Measurements from ENCODE around the gene SPARCL1. TPM values are rescaled to one million over a fixed set of nuclear protein-coding genes. Genes with fewer than 3 reads are reported as not detected.

Gene SPARCL1
- total RNA-seq, 4 donors from 2014 or later = 225 to 357 (median 273) TPM

GRCh38 chr4:87433342-87433741 lies 95.8 kb downstream of the SPARCL1 start:
- peaks cover 0 to 8% of the 10 kb centered on the region in 2 donors for H3K36me3 ChIP-seq
- no peaks in the 10 kb centered on the region for H3K27me3 ChIP-seq
- no peaks in the 10 kb centered on the region for H3K9me3 ChIP-seq
- H3K4me3 ChIP-seq = no peak overlapping the region
- no peak for DNase-seq
- H3K4me1 ChIP-seq = peaks cover 0 to 9% of the 10 kb centered on the region in 2 donors
- intact Hi-C loops (cut with DNase I; ENCODE audit: low total_unique reads) = no loop called here
- in situ Hi-C loops (cut with MboI; ENCODE audit: low sequenced_read_pairs in 4 of 4) = no loop called here
- TF ChIP-seq POLR2A (IDR thresholded peaks at IDR 0.05) (no peak), CTCF (IDR thresholded peaks at IDR 0.05 in 4 of 5, conservative IDR thresholded peaks at IDR 0.05 in 1 of 5) (no peak)
- ATAC-seq = no peak
- H3K27ac ChIP-seq = no peak overlapping the region

GRCh38 chr4:87430038-87430437 lies 99.1 kb downstream of the SPARCL1 start:
- Histone ChIP-seq H3K27me3 (no peaks in the 10 kb centered on the region), H3K27ac (no peak overlapping the region), H3K9me3 (no peaks in the 10 kb centered on the region), H3K4me3 (no peak overlapping the region), H3K36me3 (no peaks in the 10 kb centered on the region), H3K4me1 (peaks cover 0 to 9% of the 10 kb centered on the region in 2 donors)
- no peak for TF ChIP-seq POLR2A (IDR thresholded peaks at IDR 0.05)
- no peak for TF ChIP-seq CTCF (IDR thresholded peaks at IDR 0.05 in 4 of 5, conservative IDR thresholded peaks at IDR 0.05 in 1 of 5)
- in situ Hi-C loops (cut with MboI; ENCODE audit: low sequenced_read_pairs in 4 of 4) = no loop called here
- DNase-seq (no peak), ATAC-seq (no peak)
- intact Hi-C loops (cut with DNase I; ENCODE audit: low total_unique reads) = no loop called here

- Histone ChIP-seq H3K4me3 (no peak overlapping the region), H3K27me3 (no peaks in the 10 kb centered on the region), H3K36me3 (no peaks in the 10 kb centered on the region), H3K9me3 (no peaks in the 10 kb centered on the region), H3K27ac (no peak overlapping the region), H3K4me1 (peaks cover 6 to 9% of the 10 kb centered on the region in 2 donors)
- TF ChIP-seq CTCF (IDR thresholded peaks at IDR 0.05 in 4 of 5, conservative IDR thresholded peaks at IDR 0.05 in 1 of 5) = no peak
- TF ChIP-seq POLR2A (IDR thresholded peaks at IDR 0.05) = no peak
- DNase-seq (no peak), ATAC-seq (no peak)
- intact Hi-C loops (cut with DNase I; ENCODE audit: low total_unique reads) = no loop called here
- in situ Hi-C loops (cut with MboI; ENCODE audit: low sequenced_read_pairs in 4 of 4) = no loop called here
These were observed 100.2 kb downstream of the SPARCL1 start for GRCh38 chr4:87428979-87429378.

- intact Hi-C loops (cut with DNase I; ENCODE audit: low total_unique reads) = no loop called here
- no peak overlapping the region for H3K27ac ChIP-seq
- in situ Hi-C loops (cut with MboI; ENCODE audit: low sequenced_read_pairs in 4 of 4) = no loop called here
These were observed 101.7 kb downstream of the SPARCL1 start for GRCh38 chr4:87427518-87427868.

More at GRCh38 chr4:87427518-87427868, 101.7 kb downstream of the SPARCL1 start:
- Histone ChIP-seq H3K4me1 (peaks cover 14 to 18% of the 10 kb centered on the region in 2 donors), H3K27me3 (no peaks in the 10 kb centered on the region), H3K36me3 (no peaks in the 10 kb centered on the region), H3K9me3 (no peaks in the 10 kb centered on the region), H3K4me3 (no peak overlapping the region)
- no peak for TF ChIP-seq POLR2A (IDR thresholded peaks at IDR 0.05)
- no peak for TF ChIP-seq CTCF (IDR thresholded peaks at IDR 0.05 in 4 of 5, conservative IDR thresholded peaks at IDR 0.05 in 1 of 5)
- DNase-seq (no peak), ATAC-seq (no peak)
